GM12891 (cell line): ENCODE data around the gene SNAP29.
"Not testable (repeated sequence)": the region's sequence is repeated elsewhere in the genome, so short reads cannot be mapped to it uniquely, and the experiment has no call there.

Experiments used
- POLR2A ChIP-seq: IDR thresholded peaks from 2 replicates; pipeline ENCODE4 v1.6.1; 2011; ENCODE audit warnings: low read depth, low read length, control low read depth
- POLR2AphosphoS5 ChIP-seq: IDR thresholded peaks from 2 replicates; pipeline ENCODE4 v1.6.1; 2011; ENCODE audit warnings: low read depth, low read length, control low read depth
- POU2F2 ChIP-seq: IDR thresholded peaks from 2 replicates; pipeline ENCODE4 v1.6.1; 2011; ENCODE audit warnings: low read depth, mild to moderate bottlenecking, control low read depth, low read length, moderate library complexity
- SPI1 ChIP-seq: IDR thresholded peaks from 2 replicates; pipeline ENCODE4 v1.6.1; 2011; ENCODE audit warnings: low read depth, low read length, control low read depth
- TAF1 ChIP-seq: IDR thresholded peaks from 2 replicates; pipeline ENCODE4 v1.6.1; 2011; ENCODE audit warnings: low read depth, low read length, control low read depth

DNA sequence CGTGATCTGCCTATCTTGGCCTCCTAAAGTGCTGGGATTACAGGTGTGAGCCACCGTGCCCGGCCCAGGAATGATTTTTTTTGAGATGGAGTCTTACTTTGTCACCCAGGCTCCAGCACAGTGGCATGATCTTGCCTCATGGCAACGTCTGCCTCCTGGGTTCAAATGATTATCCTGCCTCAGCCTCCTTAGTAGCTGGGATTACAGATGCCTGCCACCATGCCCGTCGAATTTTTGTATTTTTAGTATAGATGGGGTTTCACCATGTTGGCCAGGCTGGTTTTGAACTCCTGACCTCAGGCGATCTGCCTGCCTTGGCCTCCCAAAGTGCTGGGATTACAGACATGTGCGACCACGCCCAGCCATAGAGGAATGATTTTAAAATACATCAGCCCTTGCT lies 76.2 kb downstream of the SNAP29 start:
- TF ChIP-seq POLR2AphosphoS5, POU2F2, POLR2A, SPI1, TAF1: not testable (repeated sequence)
